Neural progenitor cell (in vitro differentiated cells): ENCODE measurements around the gene CENPX.

Experiments
- EZH2 ChIP-seq: fragments of 200-600 bp; sonication (generic); IDR thresholded peaks from 2 replicates; pipeline ENCODE4 v1.6.1; 2017; ENCODE audit warnings: antibody characterized with exemption, mild to moderate bottlenecking, moderate library complexity
- TF ChIP-seq, protein P1 (sequence below): fragments of 200-600 bp; sonication (generic); IDR thresholded peaks from 2 replicates; pipeline ENCODE4 v1.5.1; 2017; ENCODE audit warnings: antibody characterized with exemption, mild to moderate bottlenecking

DNA sequence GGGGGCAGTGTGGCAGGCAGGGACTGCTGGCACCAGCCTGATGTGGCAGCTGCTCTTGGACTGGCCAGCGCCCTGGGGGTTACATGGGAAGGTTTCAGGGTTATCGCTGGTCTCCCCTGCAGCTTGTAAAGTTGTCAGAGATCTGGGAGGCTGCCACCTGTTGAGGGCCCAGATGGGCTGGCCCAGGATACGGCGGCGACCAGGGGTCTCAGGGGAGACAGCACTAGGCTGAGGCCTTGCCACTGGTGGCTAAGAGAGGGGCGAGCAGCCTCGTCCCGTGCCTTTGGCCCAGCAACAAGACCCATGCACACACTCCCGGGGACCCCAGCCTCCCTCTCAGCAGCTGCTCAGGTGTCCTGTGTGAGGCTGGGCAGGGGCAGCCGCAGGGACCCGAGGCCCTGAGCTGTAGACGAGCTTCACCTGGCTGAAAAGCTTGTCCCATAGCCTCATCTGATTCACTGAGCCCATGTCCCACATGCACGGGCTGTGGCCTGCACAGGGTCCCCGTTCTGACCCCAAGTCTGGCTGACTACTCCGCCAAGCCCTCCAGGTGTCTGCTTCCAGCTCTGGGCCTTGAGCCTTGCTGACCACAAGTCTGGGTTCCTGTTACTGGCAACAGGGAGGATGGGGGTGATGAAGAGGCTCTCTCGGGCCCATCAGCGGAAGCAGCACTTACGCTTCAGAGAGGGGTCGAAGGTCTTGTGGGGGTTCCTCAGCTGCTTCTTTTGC is 36.8 kb upstream of the CENPX start:
- TF ChIP-seq, protein P1, sequence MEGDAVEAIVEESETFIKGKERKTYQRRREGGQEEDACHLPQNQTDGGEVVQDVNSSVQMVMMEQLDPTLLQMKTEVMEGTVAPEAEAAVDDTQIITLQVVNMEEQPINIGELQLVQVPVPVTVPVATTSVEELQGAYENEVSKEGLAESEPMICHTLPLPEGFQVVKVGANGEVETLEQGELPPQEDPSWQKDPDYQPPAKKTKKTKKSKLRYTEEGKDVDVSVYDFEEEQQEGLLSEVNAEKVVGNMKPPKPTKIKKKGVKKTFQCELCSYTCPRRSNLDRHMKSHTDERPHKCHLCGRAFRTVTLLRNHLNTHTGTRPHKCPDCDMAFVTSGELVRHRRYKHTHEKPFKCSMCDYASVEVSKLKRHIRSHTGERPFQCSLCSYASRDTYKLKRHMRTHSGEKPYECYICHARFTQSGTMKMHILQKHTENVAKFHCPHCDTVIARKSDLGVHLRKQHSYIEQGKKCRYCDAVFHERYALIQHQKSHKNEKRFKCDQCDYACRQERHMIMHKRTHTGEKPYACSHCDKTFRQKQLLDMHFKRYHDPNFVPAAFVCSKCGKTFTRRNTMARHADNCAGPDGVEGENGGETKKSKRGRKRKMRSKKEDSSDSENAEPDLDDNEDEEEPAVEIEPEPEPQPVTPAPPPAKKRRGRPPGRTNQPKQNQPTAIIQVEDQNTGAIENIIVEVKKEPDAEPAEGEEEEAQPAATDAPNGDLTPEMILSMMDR: no peak
- no peak for TF ChIP-seq EZH2
